Measurements from ENCODE around the gene HSPBP1.

HSPBP1 gene

DNA sequence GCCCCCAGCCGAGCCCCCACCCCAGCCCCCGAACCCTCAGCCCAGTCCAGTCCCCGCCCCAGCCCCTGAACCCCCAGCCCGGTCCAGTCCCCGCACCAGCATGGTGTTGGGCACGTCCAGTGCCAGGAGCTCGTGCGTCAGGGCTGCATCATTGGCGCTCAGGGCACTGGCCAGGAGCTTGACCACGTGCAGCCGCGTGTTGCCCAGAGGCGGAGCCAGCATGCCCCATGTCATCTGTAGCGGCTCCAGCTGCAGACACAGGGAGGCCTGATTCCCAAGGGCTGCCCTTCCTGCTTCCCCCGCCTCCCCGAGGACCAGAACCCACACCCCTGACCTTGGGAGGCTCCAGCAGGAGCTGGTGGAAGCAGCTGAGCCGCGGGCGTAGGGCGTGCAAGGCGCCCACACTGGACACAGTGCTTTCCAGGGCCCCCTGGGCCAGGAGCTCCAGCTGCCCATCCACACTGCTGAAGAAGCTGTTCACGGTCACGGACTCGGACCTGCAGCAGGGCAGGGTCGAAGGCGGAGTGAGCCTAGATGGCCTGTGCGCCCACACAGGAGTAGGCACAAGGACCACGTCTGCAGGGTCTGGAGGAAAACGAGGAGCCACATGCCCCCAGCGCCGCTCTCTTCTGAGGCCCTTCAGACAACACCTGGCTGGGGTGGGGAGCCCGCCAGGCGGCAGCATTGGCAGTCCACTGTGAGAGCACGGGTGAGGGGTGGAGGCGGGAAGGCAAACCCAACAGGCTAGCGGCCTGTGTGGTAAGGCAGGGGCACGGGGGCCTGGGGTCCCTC, 38.6 kb downstream of the HSPBP1 start:
- H3K9me3 ChIP-seq (ENCODE audit: severe bottlenecking): no peaks in the 10 kb centered on the region
- DNase-seq (ENCODE audit: low spot score): no peak
- TF ChIP-seq, protein P1, sequence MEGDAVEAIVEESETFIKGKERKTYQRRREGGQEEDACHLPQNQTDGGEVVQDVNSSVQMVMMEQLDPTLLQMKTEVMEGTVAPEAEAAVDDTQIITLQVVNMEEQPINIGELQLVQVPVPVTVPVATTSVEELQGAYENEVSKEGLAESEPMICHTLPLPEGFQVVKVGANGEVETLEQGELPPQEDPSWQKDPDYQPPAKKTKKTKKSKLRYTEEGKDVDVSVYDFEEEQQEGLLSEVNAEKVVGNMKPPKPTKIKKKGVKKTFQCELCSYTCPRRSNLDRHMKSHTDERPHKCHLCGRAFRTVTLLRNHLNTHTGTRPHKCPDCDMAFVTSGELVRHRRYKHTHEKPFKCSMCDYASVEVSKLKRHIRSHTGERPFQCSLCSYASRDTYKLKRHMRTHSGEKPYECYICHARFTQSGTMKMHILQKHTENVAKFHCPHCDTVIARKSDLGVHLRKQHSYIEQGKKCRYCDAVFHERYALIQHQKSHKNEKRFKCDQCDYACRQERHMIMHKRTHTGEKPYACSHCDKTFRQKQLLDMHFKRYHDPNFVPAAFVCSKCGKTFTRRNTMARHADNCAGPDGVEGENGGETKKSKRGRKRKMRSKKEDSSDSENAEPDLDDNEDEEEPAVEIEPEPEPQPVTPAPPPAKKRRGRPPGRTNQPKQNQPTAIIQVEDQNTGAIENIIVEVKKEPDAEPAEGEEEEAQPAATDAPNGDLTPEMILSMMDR (IDR thresholded peaks at IDR 0.05; ENCODE audit: poor library complexity, severe bottlenecking): no peak
- H3K27me3 ChIP-seq (ENCODE audit: insufficient read depth, poor library complexity, severe bottlenecking): no peaks in the 10 kb centered on the region
- no peak overlapping the region for H3K27ac ChIP-seq (ENCODE audit: poor library complexity, severe bottlenecking)
- H3K4me1 ChIP-seq (ENCODE audit: insufficient read depth, poor library complexity, severe bottlenecking): no peaks in the 10 kb centered on the region
- peaks cover 75% of the 10 kb centered on the region for H3K36me3 ChIP-seq (ENCODE audit: low read depth)
- no peak overlapping the region for H3K4me3 ChIP-seq (ENCODE audit: severe bottlenecking)
- no peak for ATAC-seq (ENCODE audit: low read depth)

DNA sequence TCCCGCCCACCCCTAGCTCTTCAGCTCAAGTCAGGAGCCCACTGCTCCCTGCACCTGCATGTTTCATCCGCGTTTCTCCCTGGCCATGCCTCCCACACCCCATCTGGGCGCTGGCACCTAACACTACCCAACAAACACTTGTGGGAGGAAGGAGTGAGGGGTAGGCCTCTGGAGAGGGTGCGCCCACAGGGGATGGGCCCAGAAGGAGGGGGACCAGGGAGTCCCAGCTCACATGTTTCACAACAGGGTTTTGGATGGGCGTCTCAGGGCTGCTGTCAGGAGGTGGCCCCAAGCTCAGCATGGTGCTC, 39.2 kb downstream of the HSPBP1 start:
- Histone ChIP-seq H3K9me3 (ENCODE audit: severe bottlenecking) (no peaks in the 10 kb centered on the region), H3K4me3 (ENCODE audit: severe bottlenecking) (no peak overlapping the region), H3K27ac (ENCODE audit: poor library complexity, severe bottlenecking) (no peak overlapping the region), H3K27me3 (ENCODE audit: insufficient read depth, poor library complexity, severe bottlenecking) (no peaks in the 10 kb centered on the region), H3K36me3 (ENCODE audit: low read depth) (peaks cover 73% of the 10 kb centered on the region), H3K4me1 (ENCODE audit: insufficient read depth, poor library complexity, severe bottlenecking) (no peaks in the 10 kb centered on the region)
- ATAC-seq (ENCODE audit: low read depth) (no peak), DNase-seq (ENCODE audit: low spot score) (no peak)
- TF ChIP-seq, protein P1 (IDR thresholded peaks at IDR 0.05; ENCODE audit: poor library complexity, severe bottlenecking): no peak

DNA sequence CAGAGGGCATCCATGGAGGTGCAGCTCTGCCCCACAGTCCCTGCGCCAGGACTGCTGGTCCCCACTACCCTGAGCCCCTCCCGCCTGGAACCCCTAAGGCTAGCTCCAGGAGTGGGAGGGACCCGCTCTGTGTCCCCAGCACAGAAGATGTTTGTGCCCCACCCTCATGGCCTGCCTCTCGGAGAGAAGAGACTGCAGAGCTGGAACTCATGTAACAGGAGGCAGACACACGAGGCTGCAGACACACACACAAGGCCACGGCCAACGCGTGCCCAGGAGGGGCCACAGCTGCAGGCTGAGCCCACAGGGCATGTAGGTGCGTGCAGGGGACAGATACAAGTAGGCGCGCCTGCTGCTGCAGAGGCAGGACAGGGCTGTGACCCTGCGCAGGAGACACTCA, 40.9 kb downstream of the HSPBP1 start:
- ATAC-seq (ENCODE audit: low read depth): no peak
- Histone ChIP-seq H3K36me3 (ENCODE audit: low read depth) (peaks cover 75% of the 10 kb centered on the region), H3K27ac (ENCODE audit: poor library complexity, severe bottlenecking) (no peak overlapping the region), H3K4me1 (ENCODE audit: insufficient read depth, poor library complexity, severe bottlenecking) (no peaks in the 10 kb centered on the region), H3K9me3 (ENCODE audit: severe bottlenecking) (no peaks in the 10 kb centered on the region), H3K27me3 (ENCODE audit: insufficient read depth, poor library complexity, severe bottlenecking) (no peaks in the 10 kb centered on the region), H3K4me3 (ENCODE audit: severe bottlenecking) (no peak overlapping the region)
- DNase-seq (ENCODE audit: low spot score): no peak
- TF ChIP-seq, protein P1 (IDR thresholded peaks at IDR 0.05; ENCODE audit: poor library complexity, severe bottlenecking): no peak

DNA sequence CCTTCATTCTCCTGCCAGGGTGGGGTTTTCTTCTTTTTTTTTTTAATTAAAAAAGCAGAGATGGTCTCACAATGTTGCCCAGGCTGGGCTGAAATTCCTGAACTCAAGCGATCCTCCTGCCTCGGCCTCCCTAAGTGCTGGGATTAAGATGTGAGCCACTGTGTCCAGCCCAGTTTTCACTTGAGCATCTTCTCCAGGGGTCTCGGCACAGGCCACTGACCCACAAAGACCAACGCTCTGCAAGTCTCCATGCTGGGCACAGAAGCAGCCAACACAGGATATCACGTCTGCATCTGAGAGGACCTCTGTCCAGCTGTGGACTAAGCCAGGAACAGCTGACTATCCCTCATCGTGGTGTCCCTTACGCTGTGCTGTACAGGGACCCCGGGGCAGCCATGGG, 41.9 kb downstream of the HSPBP1 start:
- TF ChIP-seq, protein P1 (IDR thresholded peaks at IDR 0.05; ENCODE audit: poor library complexity, severe bottlenecking): no peak
- H3K9me3 ChIP-seq (ENCODE audit: severe bottlenecking): no peaks in the 10 kb centered on the region
- H3K27me3 ChIP-seq (ENCODE audit: insufficient read depth, poor library complexity, severe bottlenecking): no peaks in the 10 kb centered on the region
- DNase-seq (ENCODE audit: low spot score) (no peak), ATAC-seq (ENCODE audit: low read depth) (no peak)
- H3K36me3 ChIP-seq (ENCODE audit: low read depth): peaks cover 78% of the 10 kb centered on the region
- no peak overlapping the region for H3K27ac ChIP-seq (ENCODE audit: poor library complexity, severe bottlenecking)
- H3K4me3 ChIP-seq (ENCODE audit: severe bottlenecking): no peak overlapping the region
- no peaks in the 10 kb centered on the region for H3K4me1 ChIP-seq (ENCODE audit: insufficient read depth, poor library complexity, severe bottlenecking)

DNA sequence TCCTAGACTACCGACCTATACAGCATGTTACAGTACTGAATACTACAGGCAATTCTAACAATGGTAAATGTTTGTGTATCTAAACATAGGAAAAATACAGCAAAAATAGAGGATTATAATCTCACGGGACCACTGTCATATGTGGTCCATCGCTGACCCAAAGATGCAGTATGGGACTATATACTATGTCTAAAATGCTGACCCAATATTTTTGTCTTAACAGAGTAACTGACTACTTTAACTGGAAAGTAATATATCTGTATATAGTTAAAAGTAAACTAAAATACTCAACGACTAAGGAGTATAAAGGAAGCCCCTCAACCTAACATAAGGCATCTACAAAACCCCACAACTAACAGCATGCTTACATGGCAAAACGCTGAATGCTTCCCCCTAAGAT, 46.9 kb downstream of the HSPBP1 start:
- Histone ChIP-seq H3K36me3 (ENCODE audit: low read depth) (peaks cover 57% of the 10 kb centered on the region), H3K27me3 (ENCODE audit: insufficient read depth, poor library complexity, severe bottlenecking) (no peaks in the 10 kb centered on the region), H3K9me3 (ENCODE audit: severe bottlenecking) (no peaks in the 10 kb centered on the region), H3K4me3 (ENCODE audit: severe bottlenecking) (no peak overlapping the region), H3K4me1 (ENCODE audit: insufficient read depth, poor library complexity, severe bottlenecking) (no peaks in the 10 kb centered on the region), H3K27ac (ENCODE audit: poor library complexity, severe bottlenecking) (no peak overlapping the region)
- TF ChIP-seq, protein P1 (IDR thresholded peaks at IDR 0.05; ENCODE audit: poor library complexity, severe bottlenecking): no peak
- DNase-seq (ENCODE audit: low spot score) (no peak), ATAC-seq (ENCODE audit: low read depth) (no peak)
